PC-9 (cell line): Measurements from ENCODE around the gene YWHAQ.

Experiments
- CTCF ChIP-seq: fragments of 200-600 bp; sonication (generic); conservative IDR thresholded peaks from 2 replicates; pipeline ENCODE4 v1.6.1; 2017; ENCODE audit warnings: mixed run types, antibody characterized with exemption, mild to moderate bottlenecking, moderate library complexity
- EZH2 ChIP-seq: fragments of 200-600 bp; sonication (generic); IDR thresholded peaks from 2 replicates; pipeline ENCODE4 v1.8.0; 2017; ENCODE audit warnings: antibody characterized with exemption, low read depth

- TF ChIP-seq CTCF (no peak), EZH2 (no peak)
These were observed 1.3 kb upstream of the YWHAQ start for GRCh38 chr2:9631878-9632700.
